HG02610 (cell line): ENCODE data around the gene ARHGAP23.

Experiments
- ATAC-seq: cut with Tn5 transposase; IDR thresholded peaks from one replicate; pipeline ENCODE4 v1.9.1; 2021; ENCODE audit warnings: mild to moderate bottlenecking, moderate library complexity; ENCODE audit not compliant: unreplicated experiment

ARHGAP23 gene, protein sequence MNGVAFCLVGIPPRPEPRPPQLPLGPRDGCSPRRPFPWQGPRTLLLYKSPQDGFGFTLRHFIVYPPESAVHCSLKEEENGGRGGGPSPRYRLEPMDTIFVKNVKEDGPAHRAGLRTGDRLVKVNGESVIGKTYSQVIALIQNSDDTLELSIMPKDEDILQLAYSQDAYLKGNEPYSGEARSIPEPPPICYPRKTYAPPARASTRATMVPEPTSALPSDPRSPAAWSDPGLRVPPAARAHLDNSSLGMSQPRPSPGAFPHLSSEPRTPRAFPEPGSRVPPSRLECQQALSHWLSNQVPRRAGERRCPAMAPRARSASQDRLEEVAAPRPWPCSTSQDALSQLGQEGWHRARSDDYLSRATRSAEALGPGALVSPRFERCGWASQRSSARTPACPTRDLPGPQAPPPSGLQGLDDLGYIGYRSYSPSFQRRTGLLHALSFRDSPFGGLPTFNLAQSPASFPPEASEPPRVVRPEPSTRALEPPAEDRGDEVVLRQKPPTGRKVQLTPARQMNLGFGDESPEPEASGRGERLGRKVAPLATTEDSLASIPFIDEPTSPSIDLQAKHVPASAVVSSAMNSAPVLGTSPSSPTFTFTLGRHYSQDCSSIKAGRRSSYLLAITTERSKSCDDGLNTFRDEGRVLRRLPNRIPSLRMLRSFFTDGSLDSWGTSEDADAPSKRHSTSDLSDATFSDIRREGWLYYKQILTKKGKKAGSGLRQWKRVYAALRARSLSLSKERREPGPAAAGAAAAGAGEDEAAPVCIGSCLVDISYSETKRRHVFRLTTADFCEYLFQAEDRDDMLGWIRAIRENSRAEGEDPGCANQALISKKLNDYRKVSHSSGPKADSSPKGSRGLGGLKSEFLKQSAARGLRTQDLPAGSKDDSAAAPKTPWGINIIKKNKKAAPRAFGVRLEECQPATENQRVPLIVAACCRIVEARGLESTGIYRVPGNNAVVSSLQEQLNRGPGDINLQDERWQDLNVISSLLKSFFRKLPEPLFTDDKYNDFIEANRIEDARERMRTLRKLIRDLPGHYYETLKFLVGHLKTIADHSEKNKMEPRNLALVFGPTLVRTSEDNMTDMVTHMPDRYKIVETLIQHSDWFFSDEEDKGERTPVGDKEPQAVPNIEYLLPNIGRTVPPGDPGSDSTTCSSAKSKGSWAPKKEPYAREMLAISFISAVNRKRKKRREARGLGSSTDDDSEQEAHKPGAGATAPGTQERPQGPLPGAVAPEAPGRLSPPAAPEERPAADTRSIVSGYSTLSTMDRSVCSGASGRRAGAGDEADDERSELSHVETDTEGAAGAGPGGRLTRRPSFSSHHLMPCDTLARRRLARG (N-terminal part only)

DNA sequence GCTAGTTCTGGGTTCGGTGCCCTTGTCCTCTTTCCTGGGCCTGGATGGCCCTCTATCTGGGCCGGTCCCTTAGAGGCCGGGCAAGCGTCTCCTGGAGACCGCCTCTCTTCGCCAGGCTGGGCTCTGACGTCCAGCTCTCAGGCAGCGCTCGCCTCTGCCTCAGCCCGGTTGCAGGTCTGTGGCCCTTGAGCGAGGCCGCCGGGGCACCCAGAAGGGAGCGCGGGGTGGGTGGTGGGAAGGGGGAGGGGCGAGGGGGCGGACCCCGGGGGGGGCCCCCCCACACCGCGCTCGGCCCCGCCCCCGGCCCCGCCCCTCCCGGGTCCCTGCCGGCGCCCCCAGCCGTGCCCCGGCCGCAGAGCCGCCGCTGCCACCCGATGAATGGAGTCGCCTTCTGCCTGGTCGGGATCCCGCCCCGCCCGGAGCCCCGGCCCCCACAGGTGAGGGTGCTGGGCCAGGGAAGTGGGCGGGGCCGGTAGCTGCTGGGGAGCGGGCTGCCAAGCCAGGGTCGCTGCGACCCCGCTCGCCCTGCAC lies at the start of gene ARHGAP23:
TSS of gene ARHGAP23 (plus strand) at position 353 of the 531 bp plus-strand sequence. CDS start at position 375, 22 bp downstream.
- ATAC-seq = no peak

DNA sequence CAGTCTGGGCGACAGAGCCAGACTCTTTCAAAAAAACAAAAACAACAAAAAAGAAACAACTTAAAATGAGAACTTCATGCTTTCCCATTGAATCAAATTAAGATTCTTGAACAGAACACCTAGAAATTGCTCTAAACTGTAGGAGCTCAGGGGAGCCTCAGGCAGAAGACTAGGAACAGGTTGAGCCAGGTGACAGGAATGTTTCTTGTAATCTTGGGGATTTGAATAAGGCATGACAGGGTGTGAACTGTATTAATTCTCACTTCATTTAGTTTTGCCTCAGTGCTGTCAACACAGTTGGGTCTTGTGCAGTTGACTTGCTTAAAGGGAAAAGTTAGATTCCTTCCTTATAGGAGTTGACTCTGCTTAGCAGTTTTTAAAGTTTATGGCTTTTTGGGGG lies 48.8 kb upstream of the ARHGAP23 start:
- ATAC-seq = no peak

DNA sequence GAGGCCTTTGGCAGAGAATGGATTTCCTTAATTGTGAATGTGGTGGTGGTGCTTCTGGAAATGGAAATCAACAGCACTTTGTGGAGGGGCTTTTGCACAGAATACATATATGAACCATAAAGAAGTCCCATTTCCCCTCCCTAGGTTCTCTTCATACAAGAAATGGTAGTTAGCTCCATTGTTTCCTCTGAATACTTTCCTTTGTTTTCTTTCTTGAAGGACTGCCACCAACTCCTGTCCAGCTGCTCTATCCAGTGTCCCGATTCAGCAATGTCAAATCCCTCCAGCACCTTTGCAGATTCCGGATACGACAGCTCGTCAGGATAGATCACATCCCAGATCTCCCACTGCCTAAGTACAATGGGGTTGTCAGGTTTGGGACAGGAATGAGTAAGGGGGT lies 33.2 kb upstream of the ARHGAP23 start:
- ATAC-seq = no peak

DNA sequence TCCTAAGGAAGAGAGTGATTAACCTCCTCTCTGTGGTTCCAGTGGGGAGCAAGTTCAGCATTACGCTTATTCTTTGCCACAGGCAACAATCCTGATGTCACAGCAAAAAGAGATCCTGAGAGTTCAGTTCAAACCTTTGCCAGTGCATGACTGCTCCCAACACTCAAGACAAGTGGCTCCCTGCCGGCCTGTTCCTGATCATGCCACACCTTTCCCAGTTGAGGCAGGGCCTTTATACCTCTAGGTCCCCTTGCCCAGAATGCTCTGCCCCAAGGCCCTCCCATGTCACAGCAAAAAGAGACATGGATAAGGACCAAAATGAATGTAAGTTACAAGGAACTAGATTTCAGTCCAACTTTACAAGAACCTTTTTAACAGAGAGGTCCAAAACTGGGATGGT lies 31.0 kb upstream of the ARHGAP23 start:
- ATAC-seq = no peak

DNA sequence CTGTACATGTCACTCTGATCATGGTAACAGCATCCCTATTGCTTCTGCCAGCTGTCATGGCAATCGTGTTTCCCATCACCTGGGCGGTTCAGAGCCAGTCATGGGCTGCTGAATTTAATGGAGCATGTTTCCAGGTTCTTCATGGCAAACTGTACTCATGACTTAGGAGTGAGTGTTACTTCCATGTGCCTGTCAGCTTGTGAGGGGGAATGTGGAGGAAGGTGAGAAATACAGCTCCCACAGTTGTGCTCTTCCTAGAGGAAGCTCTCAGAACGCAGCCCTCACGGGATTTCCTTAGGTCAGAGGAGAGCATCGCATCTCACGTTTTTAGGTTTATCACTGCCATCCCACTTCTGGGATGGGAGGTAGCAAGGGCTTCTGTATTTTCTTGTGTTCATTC lies 28.0 kb upstream of the ARHGAP23 start:
- no peak for ATAC-seq

DNA sequence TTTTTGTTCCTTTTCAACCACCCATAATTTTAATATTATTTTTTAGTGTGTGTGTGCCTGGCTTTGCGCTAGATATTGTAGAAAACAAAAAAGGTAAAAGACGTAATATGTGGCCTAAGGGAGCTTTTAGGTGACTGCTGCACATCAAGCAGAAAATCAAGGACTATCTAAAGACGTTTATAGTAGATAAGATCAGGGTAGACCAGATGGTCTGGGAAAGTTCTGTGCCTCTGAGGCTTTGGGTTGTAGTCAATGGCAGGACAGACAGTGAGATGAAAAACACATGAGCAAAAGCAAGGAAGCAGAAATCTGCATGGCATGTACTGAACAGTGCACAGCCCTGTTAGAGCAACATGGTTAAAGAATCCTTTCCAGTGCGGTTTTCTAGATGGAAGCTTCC lies 26.8 kb upstream of the ARHGAP23 start:
- no peak for ATAC-seq

DNA sequence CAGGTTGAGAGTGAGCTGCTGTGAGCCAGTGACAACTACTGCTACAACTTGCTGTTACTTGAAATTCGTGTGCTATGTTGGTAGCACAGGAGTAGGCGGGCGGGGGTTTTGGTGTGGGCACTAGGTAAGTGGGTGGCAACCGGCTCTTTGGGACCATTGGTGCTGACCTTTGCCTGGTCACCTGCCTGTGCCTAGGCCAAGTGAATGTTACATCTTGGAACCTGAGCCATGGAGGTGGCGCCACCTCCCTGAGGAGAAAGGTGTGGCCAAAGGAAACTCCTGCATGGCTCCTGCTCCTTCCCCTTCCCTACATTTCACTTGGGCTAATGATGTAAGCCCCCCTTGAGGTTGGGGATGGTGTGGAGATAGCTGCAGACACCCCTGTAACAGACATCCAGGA lies 25.4 kb upstream of the ARHGAP23 start:
- no peak for ATAC-seq

DNA sequence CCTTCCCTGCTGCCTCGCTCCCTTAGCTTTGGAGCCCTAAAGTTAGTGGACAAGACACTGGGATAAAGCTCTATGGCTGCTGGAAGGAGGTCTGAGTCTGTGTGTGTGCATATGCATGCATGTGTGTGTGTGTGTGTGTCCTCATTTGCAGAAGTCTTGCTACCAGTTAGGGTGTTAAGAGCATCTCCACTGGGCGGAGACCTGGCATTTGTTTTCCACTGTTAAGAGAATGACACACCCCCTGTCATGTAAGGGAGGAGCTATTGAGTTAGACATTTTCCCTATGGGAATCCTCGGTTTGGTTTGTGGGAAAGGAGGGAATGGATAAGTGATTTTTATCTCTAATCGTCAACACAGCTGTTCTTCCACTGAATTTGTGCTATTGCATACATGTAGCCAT lies 24.8 kb upstream of the ARHGAP23 start:
- ATAC-seq = no peak

DNA sequence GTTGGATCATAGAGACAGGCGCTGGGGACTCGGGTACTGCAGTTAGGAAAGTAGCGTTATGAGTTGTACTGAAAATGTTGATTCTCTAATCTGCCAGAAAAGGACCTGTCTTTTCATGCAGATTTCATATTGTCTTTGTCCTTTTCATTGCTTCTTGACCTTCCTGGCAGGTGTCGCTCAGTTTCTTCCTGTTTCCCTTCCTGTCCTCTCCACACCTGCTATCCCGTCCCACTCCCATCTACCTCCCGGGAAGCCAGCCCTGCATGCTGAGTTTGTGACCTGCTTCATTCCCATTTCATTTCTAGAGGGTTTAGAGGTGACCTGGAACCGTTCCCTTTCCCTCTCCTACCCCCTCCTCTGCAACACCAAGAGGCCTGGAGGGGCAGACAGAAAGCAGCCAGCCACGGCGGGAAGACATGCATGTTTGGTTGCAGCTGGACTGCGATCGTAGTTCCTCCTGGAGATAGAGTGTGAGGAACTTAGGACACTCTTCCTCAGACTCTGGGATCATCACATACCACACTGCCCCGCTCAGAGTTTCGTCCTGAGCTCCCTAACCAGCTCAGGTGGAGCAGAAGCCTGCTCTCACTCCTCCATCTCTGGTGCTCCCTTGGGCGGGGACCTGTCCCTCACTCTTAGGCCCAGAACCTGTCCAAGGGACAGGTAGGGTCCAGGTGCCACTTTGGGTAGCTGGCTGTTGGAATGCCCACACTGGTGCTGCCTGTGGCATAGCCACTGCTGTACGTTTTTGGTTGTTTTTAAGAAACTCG lies 23.9 kb upstream of the ARHGAP23 start:
- ATAC-seq = no peak

DNA sequence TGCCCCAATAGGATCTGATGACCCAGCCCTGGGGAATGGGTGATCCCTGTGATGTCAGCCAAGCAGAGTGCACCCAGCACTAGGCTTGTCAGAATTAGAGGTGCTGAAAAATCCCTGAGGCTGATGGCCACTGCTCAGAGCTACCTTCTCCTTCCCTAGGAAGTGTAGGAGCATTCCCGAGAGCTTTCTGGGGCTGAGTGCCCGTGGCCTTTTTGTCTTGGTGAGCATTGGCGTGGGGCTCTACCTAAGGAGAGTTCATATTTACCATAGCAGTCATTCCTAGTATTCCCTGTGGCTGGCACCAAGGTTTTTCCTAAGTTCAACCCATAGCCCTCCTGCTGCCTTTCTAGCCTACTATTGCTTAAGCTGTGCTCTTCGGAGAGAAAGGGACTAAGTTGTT lies 22.6 kb upstream of the ARHGAP23 start:
- ATAC-seq = no peak

DNA sequence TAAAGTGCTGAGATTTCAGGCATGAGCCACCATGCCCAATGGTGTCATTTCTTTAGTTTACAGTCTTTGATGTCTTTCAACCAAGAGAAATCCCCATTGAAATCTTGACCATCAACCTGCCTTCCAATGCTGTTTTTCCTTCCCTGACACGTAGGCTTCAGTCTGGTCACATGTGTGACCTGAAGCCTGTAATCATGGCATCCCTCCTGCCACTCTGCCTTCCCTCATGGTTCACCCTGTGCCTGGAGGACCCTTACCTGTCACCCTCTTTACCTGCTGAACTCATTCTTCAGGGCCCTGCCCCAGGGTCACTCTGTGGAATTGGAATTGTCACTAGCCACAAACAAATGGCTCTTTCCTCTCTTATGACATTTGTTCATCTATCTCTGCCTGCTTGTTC lies 18.1 kb upstream of the ARHGAP23 start:
- no peak for ATAC-seq

DNA sequence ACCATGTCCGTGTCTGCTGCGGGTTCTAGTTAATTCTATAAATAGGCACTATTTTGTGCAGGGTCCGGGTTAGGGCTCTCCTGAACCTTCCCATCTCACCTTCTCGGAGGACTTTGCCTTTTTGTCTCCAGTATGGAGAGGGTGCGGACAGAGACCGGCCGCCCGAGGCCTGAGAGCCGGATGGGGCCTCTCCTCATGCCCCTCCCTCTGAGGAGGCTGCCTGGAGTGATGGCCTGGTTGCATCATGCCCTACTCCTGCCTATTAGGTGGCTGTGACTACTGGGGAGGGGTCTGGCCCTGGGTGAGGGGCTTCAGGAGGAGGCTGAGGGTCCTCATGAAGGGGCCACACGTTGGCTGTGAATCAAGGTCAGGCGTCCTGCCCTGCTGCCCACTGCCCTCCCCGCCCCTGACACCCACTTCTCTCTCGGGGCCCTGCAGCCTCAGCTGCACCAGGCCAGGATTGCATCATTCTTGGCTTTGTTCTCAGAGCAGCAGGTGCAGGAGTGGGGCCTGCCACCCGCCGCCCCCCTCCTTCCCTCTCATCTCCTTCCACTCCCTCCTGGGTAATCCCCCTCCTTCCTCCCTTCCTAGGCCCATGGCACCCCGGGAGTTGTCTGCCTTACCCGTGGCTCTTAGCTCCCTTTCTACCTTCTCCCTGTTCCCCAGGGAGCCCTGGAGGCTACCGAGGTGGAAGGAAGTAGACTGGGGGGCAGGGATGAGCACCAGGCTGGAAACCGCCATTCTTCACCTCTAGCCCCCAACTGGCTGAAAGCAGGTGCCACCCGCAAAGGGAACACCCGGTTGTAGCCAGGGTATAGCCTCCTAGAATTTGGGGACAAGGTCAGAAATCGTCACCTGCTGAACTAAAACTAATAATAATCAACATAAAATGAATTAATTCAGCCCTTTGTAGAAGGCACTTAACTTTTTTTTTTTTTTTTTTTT lies 12.7 kb upstream of the ARHGAP23 start:
- ATAC-seq = no peak

DNA sequence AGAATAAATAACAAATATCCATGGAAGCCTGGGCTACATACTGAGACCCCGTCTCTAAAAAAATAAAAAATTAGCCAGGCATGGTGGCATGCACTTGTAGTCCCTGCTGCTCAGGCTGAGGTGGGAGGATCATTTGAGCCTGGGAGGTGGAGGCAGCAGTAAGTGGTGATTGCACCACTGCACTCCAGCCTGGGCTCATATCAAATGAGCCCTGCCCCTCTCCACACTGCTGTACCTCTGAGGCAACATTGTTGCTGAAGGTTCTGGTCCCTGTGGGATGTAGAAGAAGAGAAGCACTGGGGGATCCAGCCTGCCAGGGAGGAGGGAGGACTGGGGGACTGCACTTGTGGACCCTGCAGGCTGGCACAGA lies 11.4 kb upstream of the ARHGAP23 start:
- ATAC-seq = no peak

DNA sequence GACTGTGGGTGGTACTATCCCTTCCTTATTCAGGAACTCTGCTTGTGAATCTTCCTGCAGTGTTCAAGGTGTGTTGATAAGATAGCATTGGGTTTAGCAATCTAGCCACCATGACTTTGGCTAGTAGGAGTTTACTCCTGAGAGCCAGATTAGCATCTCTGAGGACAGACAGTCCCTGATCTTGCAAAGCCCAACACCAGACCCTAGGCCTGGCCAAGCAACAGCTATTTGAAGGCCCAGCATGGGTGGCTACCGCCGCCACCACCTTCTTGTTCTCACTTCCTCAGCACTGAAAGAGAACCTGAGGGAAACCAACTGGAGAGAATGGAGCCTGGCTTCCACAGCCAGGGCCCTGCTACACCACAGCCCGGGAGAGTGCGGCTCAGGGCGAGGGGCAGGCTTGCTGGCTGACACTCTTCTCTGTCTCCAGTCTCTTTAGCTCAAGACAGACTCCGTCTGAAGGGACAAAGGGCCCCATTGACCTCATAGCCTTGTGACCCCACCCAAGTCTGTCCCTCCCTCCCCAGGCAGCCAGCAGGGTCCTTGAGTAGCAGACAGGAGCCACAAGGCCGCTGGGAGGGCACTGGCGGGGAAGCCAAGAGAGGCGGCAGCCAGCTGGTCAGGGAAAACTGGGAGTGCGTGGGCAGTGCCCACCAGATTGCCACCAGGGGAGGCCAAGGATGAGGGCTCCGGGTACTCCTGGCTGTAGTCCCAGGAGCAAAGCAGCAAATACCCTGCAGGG lies 10.9 kb upstream of the ARHGAP23 start:
- ATAC-seq = no peak

DNA sequence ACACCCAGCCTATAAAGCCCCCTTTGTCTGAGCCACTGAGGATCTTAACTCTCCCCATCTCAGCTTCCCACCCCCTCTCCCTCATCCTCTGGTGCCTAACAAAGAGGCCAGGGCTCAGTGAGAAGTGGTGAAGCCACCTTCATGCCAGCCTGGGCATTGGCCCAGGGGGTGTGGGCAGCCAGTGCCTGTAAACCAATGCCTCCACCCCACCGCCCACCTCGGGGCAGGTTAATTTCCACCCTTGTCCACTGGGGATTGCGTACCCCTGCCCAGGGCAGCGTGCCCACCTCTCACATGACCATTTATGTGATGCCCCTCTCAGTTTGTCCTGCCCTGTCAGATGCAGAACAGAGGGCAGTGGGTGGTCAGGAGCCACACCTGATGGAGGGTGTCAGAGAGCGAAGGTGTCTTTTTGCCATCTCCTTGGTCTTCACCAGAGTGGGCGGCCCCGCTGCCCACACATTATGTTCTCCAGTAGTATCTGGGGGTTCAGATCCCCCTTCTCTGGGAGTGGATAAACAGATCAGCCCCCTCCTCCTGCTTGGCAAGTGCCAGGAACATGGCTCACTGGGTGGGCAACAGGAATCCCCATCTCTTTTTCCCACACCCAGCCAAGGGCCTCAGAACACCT lies 10.1 kb upstream of the ARHGAP23 start:
- ATAC-seq = no peak

DNA sequence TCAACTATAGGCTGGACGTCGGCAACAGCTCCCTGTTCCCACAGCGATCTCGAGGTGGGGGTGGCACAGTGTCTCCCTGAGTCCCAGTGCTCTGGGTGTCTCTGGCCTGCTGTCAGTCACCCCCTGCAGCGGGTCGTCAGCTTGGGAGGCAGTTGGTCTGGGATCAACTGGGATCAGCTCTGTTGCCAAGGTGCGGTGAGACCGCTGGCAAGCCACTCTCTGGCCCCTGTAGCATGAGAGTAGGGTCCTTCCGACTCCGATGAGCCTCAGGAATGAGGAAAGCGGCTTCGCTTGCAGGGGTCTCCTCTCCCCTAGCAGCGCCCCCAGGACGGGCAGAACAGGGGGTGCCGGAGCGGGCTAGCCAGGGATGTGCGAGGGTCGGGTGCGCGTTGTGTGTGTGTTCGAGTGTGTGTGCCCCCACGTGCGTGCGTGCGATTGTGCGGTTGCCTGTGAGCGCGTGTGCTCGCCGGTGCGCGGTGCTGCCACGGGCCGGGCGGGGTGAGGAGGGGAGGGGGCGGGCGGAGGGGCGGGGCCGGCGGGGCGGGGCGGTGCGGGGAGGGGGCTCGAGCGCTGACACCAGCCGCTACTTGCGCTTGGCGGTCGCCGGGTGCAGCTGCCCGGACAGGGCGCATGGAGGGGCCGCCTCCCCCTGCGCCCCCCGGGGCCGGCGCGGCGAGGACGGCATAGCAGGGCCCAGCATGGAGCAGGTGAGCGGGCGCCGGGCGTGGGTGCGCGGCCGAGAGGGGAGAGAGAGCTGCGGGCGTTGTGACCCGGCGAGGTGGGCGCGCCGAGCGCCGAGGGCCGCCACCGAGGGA lies 9.4 kb upstream of the ARHGAP23 start:
- no peak for ATAC-seq

DNA sequence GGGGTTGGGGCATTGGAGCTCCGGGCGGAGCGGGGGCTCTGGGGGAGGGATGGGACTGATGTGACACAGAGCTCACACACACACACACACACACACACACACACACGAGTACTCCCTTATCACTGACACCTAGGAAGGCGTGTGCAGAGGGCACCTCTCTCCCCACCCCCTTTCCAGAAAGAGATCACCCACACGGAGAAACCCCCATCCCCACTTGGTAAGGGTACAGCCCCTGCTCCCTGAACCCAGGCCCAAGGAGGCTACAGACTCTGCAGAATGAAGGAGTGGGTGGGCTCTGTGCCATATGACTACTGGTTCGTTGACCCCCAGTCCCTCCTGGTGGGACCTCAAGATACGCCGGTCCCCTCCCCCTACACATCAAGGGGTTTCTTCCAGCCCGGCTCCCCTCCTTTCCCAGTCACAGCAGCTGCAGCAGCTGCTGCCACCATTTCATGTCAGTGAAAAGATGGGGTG lies 8.7 kb upstream of the ARHGAP23 start:
- ATAC-seq = no peak
